HepG2 (cell line): ENCODE measurements around the gene PSMB9. TPM values are rescaled to one million over a fixed set of nuclear protein-coding genes. Genes with fewer than 3 reads are reported as not detected.
A peak's percentile ranks its signal among the peaks of the same experiment; 100 is the strongest.

Experiments
- GATA4 ChIP-seq: sonication (generic); IDR thresholded peaks from 2 replicates; pipeline ENCODE4 v1.6.1; 2016; ENCODE audit warnings: antibody characterized with exemption, low read depth, borderline replicate concordance
- GZF1 ChIP-seq: sonication (generic); formaldehyde crosslinking; IDR thresholded peaks from 2 replicates; pipeline ENCODE4 v1.5.1; 2020; ENCODE audit warnings: mild to moderate bottlenecking, missing genetic modification reagents
- KLF11 ChIP-seq: IDR thresholded peaks from 2 replicates; pipeline ENCODE4 v1.6.1; 2016; ENCODE audit warnings: missing compliant biosample characterization
- MIER3 ChIP-seq: IDR thresholded peaks from 2 replicates; pipeline ENCODE4 v1.6.1; 2016; ENCODE audit warnings: missing compliant biosample characterization, borderline replicate concordance
- MTA3 ChIP-seq: sonication (generic); formaldehyde crosslinking; IDR thresholded peaks from 2 replicates; pipeline ENCODE4 v1.4.0; 2020; ENCODE audit warnings: missing genetic modification reagents
- NFYC ChIP-seq: IDR thresholded peaks from 2 replicates; pipeline ENCODE4 v1.6.1; 2016; ENCODE audit warnings: missing genetic modification reagents, missing compliant biosample characterization
- NONO ChIP-seq, 2 experiments: fragments of 450-650 bp in 1 of 2; sonication (generic) in 1 of 2; formaldehyde crosslinking in 1 of 2; IDR thresholded peaks in 1 of 2; conservative IDR thresholded peaks in 1 of 2; 2 replicates each; pipeline versions ENCODE4 v1.6.1 to v1.8.0; 2017 to 2022; ENCODE audit warnings: mild to moderate bottlenecking in 1 of 2, missing genetic modification reagents in 1 of 2, moderate library complexity in 1 of 2
- THYN1 ChIP-seq: sonication (generic); formaldehyde crosslinking; IDR thresholded peaks from 2 replicates; pipeline ENCODE4 v1.8.1; 2023; ENCODE audit warnings: low read depth, mild to moderate bottlenecking, moderate library complexity, missing genetic modification reagents, borderline replicate concordance
- TSC22D2 ChIP-seq: sonication (generic); formaldehyde crosslinking; IDR thresholded peaks from 2 replicates; pipeline ENCODE4 v1.5.1; 2020; ENCODE audit warnings: missing genetic modification reagents, mild to moderate bottlenecking, borderline replicate concordance
- ZBTB42 ChIP-seq: sonication (generic); formaldehyde crosslinking; IDR thresholded peaks from 2 replicates; pipeline ENCODE4 v1.5.0; 2020; ENCODE audit warnings: mild to moderate bottlenecking, missing genetic modification reagents
- ZMAT3 ChIP-seq: sonication (generic); formaldehyde crosslinking; conservative IDR thresholded peaks from 2 replicates; pipeline ENCODE4 v1.7.0; 2021; ENCODE audit warnings: missing genetic modification reagents
- ZNF530 ChIP-seq: sonication (generic); formaldehyde crosslinking; IDR thresholded peaks from 2 replicates; pipeline ENCODE4 v1.5.0; 2020; ENCODE audit warnings: low read depth, mild to moderate bottlenecking, missing genetic modification reagents
- ZNF772 ChIP-seq: sonication (generic); formaldehyde crosslinking; IDR thresholded peaks from 2 replicates; pipeline ENCODE4 v1.5.0; 2020; ENCODE audit warnings: mild to moderate bottlenecking, missing genetic modification reagents
- ZNF775 ChIP-seq: sonication (generic); formaldehyde crosslinking; IDR thresholded peaks from 2 replicates; pipeline ENCODE4 v1.4.0; 2020; ENCODE audit warnings: missing genetic modification reagents, mild to moderate bottlenecking, moderate library complexity, borderline replicate concordance
- ZNF776 ChIP-seq: sonication (generic); formaldehyde crosslinking; IDR thresholded peaks from 2 replicates; pipeline ENCODE4 v1.4.0; 2020; ENCODE audit warnings: mild to moderate bottlenecking, missing genetic modification reagents
- ZNF816 ChIP-seq: sonication (generic); formaldehyde crosslinking; IDR thresholded peaks from 2 replicates; pipeline ENCODE4 v1.8.0; 2022; ENCODE audit warnings: missing genetic modification reagents, mild to moderate bottlenecking, borderline replicate concordance
- ZNF839 ChIP-seq: sonication (generic); formaldehyde crosslinking; IDR thresholded peaks from 2 replicates; pipeline ENCODE4 v1.4.0; 2020; ENCODE audit warnings: missing genetic modification reagents, mild to moderate bottlenecking, borderline replicate concordance
- polyA plus RNA-seq, 8 experiments: library from polyadenylated mRNA; depleted of rRNA in 3 of 8; stranded (reverse) in 7 of 8; unstranded in 1 of 8; fragments of >200 nt; fragmentation: Illumina TruSeq in 4 of 8; extraction: Trizol in 4 of 8; gene quantifications; 2 replicates each; pipeline versions ENCODE4 v1.2.1 to v1.2.3, GENCODE V29; 2011 to 2016; ENCODE audit warnings: low read depth in 4 of 8, missing spikeins in 1 of 8, mixed read lengths in 1 of 8; ENCODE audit not compliant: insufficient read depth in 1 of 8
- total RNA-seq, 5 experiments: library from RNA; depleted of rRNA; stranded (reverse); fragments of >200 nt; fragmentation: Illumina TruSeq; extraction: Trizol; gene quantifications; 2 replicates each; pipeline ENCODE4 v1.2.3, GENCODE V29; 2016; ENCODE audit warnings: low read depth in 1 of 5
- TF ChIP-seq, protein P1 (sequence below): sonication (generic); formaldehyde crosslinking; IDR thresholded peaks from 2 replicates; pipeline ENCODE4 v1.4.0; 2020; ENCODE audit warnings: missing genetic modification reagents
- TF ChIP-seq, protein P2 (sequence below): IDR thresholded peaks from 2 replicates; pipeline ENCODE4 v1.6.1; 2016; ENCODE audit warnings: low read depth
- TF ChIP-seq, protein P3 (sequence below): sonication (generic); formaldehyde crosslinking; IDR thresholded peaks from 2 replicates; pipeline ENCODE4 v1.4.0; 2020; ENCODE audit warnings: mild to moderate bottlenecking, low read depth, missing genetic modification reagents
- TF ChIP-seq, protein P4 (sequence below): sonication (generic); formaldehyde crosslinking; IDR thresholded peaks from 2 replicates; pipeline ENCODE4 v1.8.1; 2023; ENCODE audit warnings: missing genetic modification reagents, mild to moderate bottlenecking, borderline replicate concordance

Gene PSMB9
- total and polyA plus RNA-seq, 2 of the 13 experiments (the other 11 are each of a cell fraction or from before 2014, with no cell fraction given): 15.6 to 16.0 TPM

DNA sequence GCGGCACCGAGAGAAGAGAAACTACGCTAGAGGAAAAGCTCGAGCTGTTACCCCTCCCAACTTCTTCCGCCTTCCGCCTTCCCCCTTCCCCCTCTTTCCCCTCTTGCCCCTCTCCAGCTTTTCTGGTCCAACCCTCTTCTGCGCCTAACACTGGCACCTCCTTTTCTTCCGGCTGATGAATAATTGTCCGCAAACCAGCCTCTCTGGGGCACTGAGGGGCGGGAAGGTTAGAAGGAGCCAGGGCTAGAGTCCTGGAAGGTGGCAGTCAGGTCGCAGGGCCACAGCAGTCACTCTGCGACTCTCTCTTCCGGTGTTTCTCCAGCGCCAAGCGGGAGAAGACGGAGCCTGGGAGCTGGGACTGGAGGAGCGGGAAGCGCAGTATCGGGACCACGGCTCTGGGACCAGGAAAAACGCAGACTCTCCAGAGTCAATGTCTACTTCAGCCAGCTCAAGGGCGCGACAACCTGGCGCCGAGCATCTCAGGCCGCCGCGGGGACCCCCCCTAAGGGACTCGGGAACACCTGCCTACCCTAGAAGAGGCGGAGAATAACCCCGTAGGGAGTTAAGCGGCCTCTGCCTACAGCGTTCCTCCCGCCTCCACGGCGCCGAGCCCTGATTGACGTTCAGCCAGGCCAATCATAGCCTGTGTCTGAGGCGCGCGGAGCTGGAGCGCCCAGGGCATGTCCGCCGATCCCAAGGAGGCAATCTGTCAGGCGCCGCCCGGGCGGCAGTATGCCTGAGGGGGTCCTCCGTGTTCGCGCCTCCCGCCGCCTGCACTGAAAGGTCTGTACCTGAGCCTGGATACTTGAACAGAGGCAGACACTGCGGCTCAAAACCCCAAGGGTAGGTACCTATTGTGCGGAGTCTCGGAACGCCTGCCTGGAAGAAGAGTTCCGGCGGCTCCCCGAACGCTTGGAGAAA is 40.4 kb downstream of the PSMB9 start (continued):
- TF ChIP-seq KLF11 (CRISPR knock-in tag): 0 out of 2 replicates have a peak, but pooled peaks have one; percentile 37
- TF ChIP-seq, protein P1, sequence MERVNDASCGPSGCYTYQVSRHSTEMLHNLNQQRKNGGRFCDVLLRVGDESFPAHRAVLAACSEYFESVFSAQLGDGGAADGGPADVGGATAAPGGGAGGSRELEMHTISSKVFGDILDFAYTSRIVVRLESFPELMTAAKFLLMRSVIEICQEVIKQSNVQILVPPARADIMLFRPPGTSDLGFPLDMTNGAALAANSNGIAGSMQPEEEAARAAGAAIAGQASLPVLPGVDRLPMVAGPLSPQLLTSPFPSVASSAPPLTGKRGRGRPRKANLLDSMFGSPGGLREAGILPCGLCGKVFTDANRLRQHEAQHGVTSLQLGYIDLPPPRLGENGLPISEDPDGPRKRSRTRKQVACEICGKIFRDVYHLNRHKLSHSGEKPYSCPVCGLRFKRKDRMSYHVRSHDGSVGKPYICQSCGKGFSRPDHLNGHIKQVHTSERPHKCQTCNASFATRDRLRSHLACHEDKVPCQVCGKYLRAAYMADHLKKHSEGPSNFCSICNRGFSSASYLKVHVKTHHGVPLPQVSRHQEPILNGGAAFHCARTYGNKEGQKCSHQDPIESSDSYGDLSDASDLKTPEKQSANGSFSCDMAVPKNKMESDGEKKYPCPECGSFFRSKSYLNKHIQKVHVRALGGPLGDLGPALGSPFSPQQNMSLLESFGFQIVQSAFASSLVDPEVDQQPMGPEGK: peak; percentile 69
- no peak for TF ChIP-seq ZNF775 (CRISPR knock-in tag)
- no peak for TF ChIP-seq MTA3
- 0 out of 2 replicates have a peak, but pooled peaks have one; percentile 25 for TF ChIP-seq GZF1
- no peak for TF ChIP-seq NONO (IDR thresholded peaks at IDR 0.05)
- peak; percentile 84; the same call in 1 of the 2 replicates for TF ChIP-seq NONO (CRISPR knock-in tag; conservative IDR thresholded peaks at IDR 0.05)
- TF ChIP-seq, protein P2, sequence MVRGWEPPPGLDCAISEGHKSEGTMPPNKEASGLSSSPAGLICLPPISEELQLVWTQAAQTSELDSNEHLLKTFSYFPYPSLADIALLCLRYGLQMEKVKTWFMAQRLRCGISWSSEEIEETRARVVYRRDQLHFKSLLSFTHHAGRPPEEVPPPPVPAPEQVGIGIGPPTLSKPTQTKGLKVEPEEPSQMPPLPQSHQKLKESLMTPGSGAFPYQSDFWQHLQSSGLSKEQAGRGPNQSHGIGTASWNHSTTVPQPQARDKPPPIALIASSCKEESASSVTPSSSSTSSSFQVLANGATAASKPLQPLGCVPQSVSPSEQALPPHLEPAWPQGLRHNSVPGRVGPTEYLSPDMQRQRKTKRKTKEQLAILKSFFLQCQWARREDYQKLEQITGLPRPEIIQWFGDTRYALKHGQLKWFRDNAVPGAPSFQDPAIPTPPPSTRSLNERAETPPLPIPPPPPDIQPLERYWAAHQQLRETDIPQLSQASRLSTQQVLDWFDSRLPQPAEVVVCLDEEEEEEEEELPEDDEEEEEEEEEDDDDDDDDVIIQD (CRISPR knock-in tag): peak; percentile 66; the same call in 1 of the 2 replicates
- peak; percentile 31; the same call in 1 of the 2 replicates for TF ChIP-seq ZNF772 (CRISPR knock-in tag)
- TF ChIP-seq MIER3: 0 out of 2 replicates have a peak, but pooled peaks have one; percentile 16
- TF ChIP-seq, protein P3, sequence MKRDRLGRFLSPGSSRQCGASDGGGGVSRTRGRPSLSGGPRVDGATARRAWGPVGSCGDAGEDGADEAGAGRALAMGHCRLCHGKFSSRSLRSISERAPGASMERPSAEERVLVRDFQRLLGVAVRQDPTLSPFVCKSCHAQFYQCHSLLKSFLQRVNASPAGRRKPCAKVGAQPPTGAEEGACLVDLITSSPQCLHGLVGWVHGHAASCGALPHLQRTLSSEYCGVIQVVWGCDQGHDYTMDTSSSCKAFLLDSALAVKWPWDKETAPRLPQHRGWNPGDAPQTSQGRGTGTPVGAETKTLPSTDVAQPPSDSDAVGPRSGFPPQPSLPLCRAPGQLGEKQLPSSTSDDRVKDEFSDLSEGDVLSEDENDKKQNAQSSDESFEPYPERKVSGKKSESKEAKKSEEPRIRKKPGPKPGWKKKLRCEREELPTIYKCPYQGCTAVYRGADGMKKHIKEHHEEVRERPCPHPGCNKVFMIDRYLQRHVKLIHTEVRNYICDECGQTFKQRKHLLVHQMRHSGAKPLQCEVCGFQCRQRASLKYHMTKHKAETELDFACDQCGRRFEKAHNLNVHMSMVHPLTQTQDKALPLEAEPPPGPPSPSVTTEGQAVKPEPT (CRISPR knock-in tag): no peak
- TF ChIP-seq THYN1: no peak
- TF ChIP-seq GATA4: peak; percentile 35; the same call in 1 of the 2 replicates
- TF ChIP-seq, protein P4, sequence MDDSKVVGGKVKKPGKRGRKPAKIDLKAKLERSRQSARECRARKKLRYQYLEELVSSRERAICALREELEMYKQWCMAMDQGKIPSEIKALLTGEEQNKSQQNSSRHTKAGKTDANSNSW (CRISPR knock-in tag): peak; percentile 80; the same call in 1 of the 2 replicates
- TF ChIP-seq ZNF776 (CRISPR knock-in tag): no peak; the same call in 1 of the 2 replicates
- no peak for TF ChIP-seq ZNF530 (CRISPR knock-in tag)
- peak; percentile 97 for TF ChIP-seq NFYC (CRISPR knock-in tag)
- peak; percentile 67; the same call in 1 of the 2 replicates for TF ChIP-seq ZNF839 (CRISPR knock-in tag)
- no peak for TF ChIP-seq ZNF816 (CRISPR knock-in tag)
- no peak for TF ChIP-seq TSC22D2
- TF ChIP-seq ZMAT3: no peak; the same call in 1 of the 2 replicates
- TF ChIP-seq ZBTB42 (CRISPR knock-in tag): peak; percentile 59; the same call in 1 of the 2 replicates
